OCI-LY3 (cell line): ENCODE data around the gene STX18.
"Not testable (repeated sequence)": the region's sequence is repeated elsewhere in the genome, so short reads cannot be mapped to it uniquely, and the experiment has no call there.

Experiments
- H2AFZ ChIP-seq: fragments of 200-600, 300-600 bp; shearing (Covaris generic); 2 replicates; pipeline ENCODE4 v1.6.0; 2014; ENCODE audit warnings: antibody characterized with exemption, low read depth, low read length
- H3K27ac ChIP-seq: fragments of 200-600, 300-600 bp; sonication (generic); 2 replicates; pipeline ENCODE4 v1.5.1; 2014; ENCODE audit warnings: mild to moderate bottlenecking, low read length, moderate library complexity, mixed read lengths
- H3K27me3 ChIP-seq: fragments of 200-600, 300-600 bp; sonication (generic); 2 replicates; pipeline ENCODE4 v1.6.1; 2014; ENCODE audit warnings: low read depth, low read length, mixed read lengths
- H3K36me3 ChIP-seq: fragments of 200-600, 300-600 bp; sonication (generic); replicated peaks from 2 replicates; pipeline ENCODE3; 2014; ENCODE audit warnings: low read depth, low read length, mixed read lengths
- H3K4me1 ChIP-seq: fragments of 300-600, 200-600 bp; sonication (generic); 2 replicates; pipeline ENCODE4 v1.6.1; 2014; ENCODE audit warnings: low read length, mixed read lengths
- H3K4me2 ChIP-seq: fragments of 200-600, 300-600 bp; sonication (generic); 2 replicates; pipeline ENCODE4 v1.6.1; 2014; ENCODE audit warnings: low read length, mixed read lengths
- H3K4me3 ChIP-seq: fragments of 300-600, 200-600 bp; sonication (generic); 2 replicates; pipeline ENCODE4 v1.5.1; 2014; ENCODE audit warnings: antibody characterized with exemption, mild to moderate bottlenecking, low read length, moderate library complexity
- H3K79me2 ChIP-seq: fragments of 300-600, 200-600 bp; shearing (Covaris generic); 2 replicates; pipeline ENCODE4 v1.6.1; 2014; ENCODE audit warnings: mild to moderate bottlenecking, low read length, mixed read lengths
- H3K9ac ChIP-seq: fragments of 300-600, 200-600 bp; shearing (Covaris generic); 2 replicates; pipeline ENCODE4 v1.6.0; 2014; ENCODE audit warnings: mild to moderate bottlenecking, low read length, moderate library complexity
- H3K9me3 ChIP-seq: fragments of 200-600, 300-600 bp; shearing (Covaris generic); 2 replicates; pipeline ENCODE4 v1.6.1; 2014; ENCODE audit warnings: low read length, mixed read lengths; ENCODE audit not compliant: insufficient read depth
- H4K20me1 ChIP-seq: fragments of 200-600, 300-600 bp; sonication (generic); 2 replicates; pipeline ENCODE4 v1.6.1; 2016; ENCODE audit warnings: low read length, mixed read lengths; ENCODE audit not compliant: insufficient read depth
- CTCF ChIP-seq: fragments of 200-600, 300-600 bp; sonication (generic); IDR thresholded peaks from 2 replicates; pipeline ENCODE4 v1.5.1; 2014; ENCODE audit warnings: antibody characterized with exemption, low read length, low read depth
- EZH2phosphoT487 ChIP-seq: fragments of 200-600 bp; shearing (Covaris generic); IDR thresholded peaks from 2 replicates; pipeline ENCODE4 v1.6.1; 2018; ENCODE audit warnings: antibody characterized with exemption, mixed run types, low read depth

STX18 gene

GRCh38 chr4:4572821-4573220 is 31.0 kb upstream of the STX18 start:
- Histone ChIP-seq H3K9ac (no peak overlapping the region), H4K20me1 (no peaks in the 10 kb centered on the region), H3K79me2 (no peaks in the 10 kb centered on the region), H3K4me3 (no peak overlapping the region), H3K27ac (no peak overlapping the region), H3K9me3 (no peaks in the 10 kb centered on the region), H3K27me3 (no peaks in the 10 kb centered on the region), H3K36me3 (peaks cover 9% of the 10 kb centered on the region), H2AFZ (no peak overlapping the region), H3K4me1 (no peaks in the 10 kb centered on the region), H3K4me2 (no peak overlapping the region)
- no peak for TF ChIP-seq CTCF
- TF ChIP-seq EZH2phosphoT487, result no peak

DNA sequence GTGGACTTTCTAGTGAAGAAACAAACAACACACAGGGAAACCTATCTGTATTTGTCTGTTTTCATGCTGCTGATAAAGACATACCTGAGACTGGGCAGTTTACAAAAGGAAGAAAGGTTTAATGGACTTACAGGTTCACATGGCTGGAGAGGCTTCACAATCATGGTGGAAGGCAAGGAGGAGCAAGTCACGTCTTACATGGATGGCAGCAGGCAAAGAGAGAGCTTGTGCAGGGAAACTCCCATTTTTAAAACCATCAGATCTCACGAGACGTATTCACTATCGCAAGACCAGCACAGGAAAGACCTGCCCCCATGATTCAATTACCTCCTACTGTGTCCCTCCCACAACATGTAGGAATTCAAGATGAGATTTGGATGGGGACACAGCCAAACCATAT is 28.0 kb upstream of the STX18 start:
- not testable (repeated sequence) for H3K27me3 ChIP-seq, H3K4me2 ChIP-seq, H3K4me3 ChIP-seq, H3K79me2 ChIP-seq, H3K9me3 ChIP-seq, H3K36me3 ChIP-seq, H2AFZ ChIP-seq, H4K20me1 ChIP-seq, H3K4me1 ChIP-seq, H3K9ac ChIP-seq, H3K27ac ChIP-seq

DNA sequence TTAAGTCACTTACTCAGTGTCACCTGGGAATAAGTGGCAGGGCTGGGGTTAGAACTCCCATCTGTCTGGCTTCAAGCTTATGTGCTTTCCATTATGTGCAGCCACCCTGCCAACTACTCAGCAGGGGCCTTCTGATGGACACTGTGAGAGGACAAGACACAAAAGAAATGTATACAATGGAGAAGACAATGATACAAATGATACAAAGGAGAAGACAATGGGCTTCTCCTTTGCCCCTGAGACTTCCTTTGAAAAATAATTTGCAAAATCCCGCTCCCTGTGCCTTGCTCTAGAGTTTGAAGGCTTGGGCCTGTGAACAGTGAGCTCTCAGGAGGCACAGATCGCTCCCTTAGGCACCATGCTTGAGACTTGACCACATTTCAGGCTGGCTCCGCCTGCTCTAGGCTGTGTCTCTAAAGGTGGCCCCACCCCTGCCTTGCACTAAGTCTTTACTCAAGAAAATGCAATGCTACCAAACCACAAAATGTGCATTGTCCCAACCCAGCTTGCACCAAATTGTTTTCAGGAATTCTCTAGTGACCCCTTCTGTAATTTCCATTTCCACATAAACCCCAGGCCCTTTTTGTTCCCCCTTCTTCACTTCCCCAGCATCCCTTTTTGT is 27.1 kb upstream of the STX18 start:
- H3K4me2 ChIP-seq, result no peak overlapping the region

GRCh38 chr4:4566359-4566758 is 24.5 kb upstream of the STX18 start:
- not testable (repeated sequence) for H4K20me1 ChIP-seq, H3K4me2 ChIP-seq, H3K79me2 ChIP-seq, H3K9ac ChIP-seq, H3K27ac ChIP-seq, H3K9me3 ChIP-seq, H3K4me3 ChIP-seq, H3K27me3 ChIP-seq, H3K4me1 ChIP-seq, H2AFZ ChIP-seq
- peaks cover 12% of the 10 kb centered on the region for H3K36me3 ChIP-seq

More for the DNA sequence above, 27.1 kb upstream of the STX18 start:
- no peak overlapping the region for H3K9ac ChIP-seq
- no peaks in the 10 kb centered on the region for H4K20me1 ChIP-seq
- H3K4me3 ChIP-seq, result no peak overlapping the region
- H3K4me1 ChIP-seq, result no peaks in the 10 kb centered on the region
- H3K36me3 ChIP-seq, result peaks cover 12% of the 10 kb centered on the region
- no peaks in the 10 kb centered on the region for H3K27me3 ChIP-seq
- no peaks in the 10 kb centered on the region for H3K79me2 ChIP-seq
- no peaks in the 10 kb centered on the region for H3K9me3 ChIP-seq
- no peak overlapping the region for H2AFZ ChIP-seq
- TF ChIP-seq EZH2phosphoT487 (no peak), CTCF (no peak)
- no peak overlapping the region for H3K27ac ChIP-seq

GRCh38 chr4:4564522-4564921 is 22.7 kb upstream of the STX18 start:
- H3K9me3 ChIP-seq, result no peaks in the 10 kb centered on the region
- TF ChIP-seq CTCF (no peak), EZH2phosphoT487 (no peak)

More at GRCh38 chr4:4564522-4564921, 22.7 kb upstream of the STX18 start:
- no peak overlapping the region for H3K27ac ChIP-seq
- H3K4me2 ChIP-seq, result no peak overlapping the region
- H3K4me1 ChIP-seq, result peaks cover 1% of the 10 kb centered on the region; the same call in 1 of the 2 replicates
- peaks cover 6% of the 10 kb centered on the region for H3K36me3 ChIP-seq
- H4K20me1 ChIP-seq, result no peaks in the 10 kb centered on the region
- H3K27me3 ChIP-seq, result no peaks in the 10 kb centered on the region
- no peak overlapping the region for H2AFZ ChIP-seq
- no peaks in the 10 kb centered on the region for H3K79me2 ChIP-seq
- H3K9ac ChIP-seq, result no peak overlapping the region
- H3K4me3 ChIP-seq, result no peak overlapping the region
